OCI-LY1 (cell line): ENCODE measurements around the gene CYP51A1.

ENCODE experiments used
- H2AFZ ChIP-seq: fragments of 200-600 bp; sonication (generic), shearing (Covaris generic); 2 replicates; pipeline ENCODE4 v1.6.0; 2014; ENCODE audit warnings: antibody characterized with exemption, mild to moderate bottlenecking, low read length
- H3F3A ChIP-seq: fragments of 200-600 bp; sonication (generic), shearing (Covaris generic); 2 replicates; pipeline ENCODE4 v1.6.0; 2014; ENCODE audit warnings: mild to moderate bottlenecking, antibody characterized with exemption, low read length, moderate library complexity; ENCODE audit not compliant: insufficient read depth
- H3K27ac ChIP-seq: fragments of 200-600 bp; sonication (generic); 2 replicates; pipeline ENCODE4 v1.5.1; 2014; ENCODE audit warnings: low read length, mixed run types, mild to moderate bottlenecking, low read depth; ENCODE audit not compliant: poor library complexity, severe bottlenecking
- H3K27me3 ChIP-seq: fragments of 200-600 bp; sonication (generic); 2 replicates; pipeline ENCODE4 v1.6.0; 2014; ENCODE audit warnings: antibody characterized with exemption, mild to moderate bottlenecking, low read length, moderate library complexity; ENCODE audit not compliant: insufficient read depth
- H3K36me3 ChIP-seq: fragments of 200-600 bp; sonication (generic); 2 replicates; pipeline ENCODE4 v1.6.1; 2014; ENCODE audit warnings: mild to moderate bottlenecking, antibody characterized with exemption, low read length, moderate library complexity, mixed read lengths; ENCODE audit not compliant: insufficient read depth
- H3K4me1 ChIP-seq: fragments of 200-600 bp; sonication (generic); 2 replicates; pipeline ENCODE4 v1.5.1; 2014; ENCODE audit warnings: mild to moderate bottlenecking, low read length, moderate library complexity; ENCODE audit not compliant: insufficient read depth, severe bottlenecking
- H3K4me2 ChIP-seq: fragments of 200-600 bp; sonication (generic), shearing (Covaris generic); 2 replicates; pipeline ENCODE4 v1.6.1; 2014; ENCODE audit warnings: low read length
- H3K4me3 ChIP-seq: fragments of 200-600 bp; sonication (generic); 2 replicates; pipeline ENCODE4 v1.5.1; 2014; ENCODE audit warnings: low read length, low read depth, mild to moderate bottlenecking, mixed read lengths; ENCODE audit not compliant: poor library complexity, severe bottlenecking
- H3K79me2 ChIP-seq: fragments of 200-600 bp; shearing (Covaris generic); 2 replicates; pipeline ENCODE4 v1.6.1; 2016; ENCODE audit warnings: mixed run types, low read length, mixed read lengths; ENCODE audit not compliant: insufficient read depth
- H3K9ac ChIP-seq: fragments of 200-600 bp; sonication (generic), shearing (Covaris generic); 2 replicates; pipeline ENCODE4 v1.6.1; 2014; ENCODE audit warnings: mild to moderate bottlenecking, low read length, mixed read lengths
- H3K9me2 ChIP-seq: fragments of 200-600 bp; sonication (generic), shearing (Covaris generic); 2 replicates; pipeline ENCODE4 v1.6.1; 2014; ENCODE audit warnings: low read depth, mild to moderate bottlenecking, low read length, mixed read lengths
- H3K9me3 ChIP-seq: fragments of 200-600 bp; shearing (Covaris generic); 2 replicates; pipeline ENCODE4 v1.6.1; 2014; ENCODE audit warnings: low read length, mixed read lengths
- H4K20me1 ChIP-seq: fragments of 200-600 bp; sonication (generic), shearing (Covaris generic); 2 replicates; pipeline ENCODE4 v1.6.0; 2016; ENCODE audit warnings: mild to moderate bottlenecking, low read length; ENCODE audit not compliant: insufficient read depth
- CTCF ChIP-seq: fragments of 200-600 bp; sonication (generic), shearing (Covaris generic); IDR thresholded peaks from 2 replicates; pipeline ENCODE4 v1.5.1; 2017; ENCODE audit warnings: mild to moderate bottlenecking, antibody characterized with exemption, low read length, moderate library complexity, mixed read lengths
- EZH2 ChIP-seq: fragments of 200-600 bp; sonication (generic), shearing (Covaris generic); IDR thresholded peaks from 2 replicates; pipeline ENCODE4 v1.8.0; 2017; ENCODE audit warnings: borderline replicate concordance, mixed run types, mild to moderate bottlenecking, antibody characterized with exemption, low read length, moderate library complexity, mixed read lengths

Gene CYP51A1

GRCh38 chr7:92161271-92161670, 27.0 kb upstream of the CYP51A1 start:
- H2AFZ ChIP-seq = no peak overlapping the region
- H3K79me2 ChIP-seq = no peaks in the 10 kb centered on the region
- no peak overlapping the region for H3K4me2 ChIP-seq
- H3K9me2 ChIP-seq = no peaks in the 10 kb centered on the region
- H4K20me1 ChIP-seq = no peaks in the 10 kb centered on the region
- H3K27ac ChIP-seq = no peak overlapping the region
- no peaks in the 10 kb centered on the region for H3K9me3 ChIP-seq
- no peak for TF ChIP-seq CTCF
- TF ChIP-seq EZH2 = no peak
- no peaks in the 10 kb centered on the region for H3K27me3 ChIP-seq
- no peaks in the 10 kb centered on the region for H3K36me3 ChIP-seq
- no peak overlapping the region for H3K9ac ChIP-seq
- H3K4me1 ChIP-seq = no peaks in the 10 kb centered on the region
- H3F3A ChIP-seq = no peaks in the 10 kb centered on the region
- no peak overlapping the region for H3K4me3 ChIP-seq

DNA sequence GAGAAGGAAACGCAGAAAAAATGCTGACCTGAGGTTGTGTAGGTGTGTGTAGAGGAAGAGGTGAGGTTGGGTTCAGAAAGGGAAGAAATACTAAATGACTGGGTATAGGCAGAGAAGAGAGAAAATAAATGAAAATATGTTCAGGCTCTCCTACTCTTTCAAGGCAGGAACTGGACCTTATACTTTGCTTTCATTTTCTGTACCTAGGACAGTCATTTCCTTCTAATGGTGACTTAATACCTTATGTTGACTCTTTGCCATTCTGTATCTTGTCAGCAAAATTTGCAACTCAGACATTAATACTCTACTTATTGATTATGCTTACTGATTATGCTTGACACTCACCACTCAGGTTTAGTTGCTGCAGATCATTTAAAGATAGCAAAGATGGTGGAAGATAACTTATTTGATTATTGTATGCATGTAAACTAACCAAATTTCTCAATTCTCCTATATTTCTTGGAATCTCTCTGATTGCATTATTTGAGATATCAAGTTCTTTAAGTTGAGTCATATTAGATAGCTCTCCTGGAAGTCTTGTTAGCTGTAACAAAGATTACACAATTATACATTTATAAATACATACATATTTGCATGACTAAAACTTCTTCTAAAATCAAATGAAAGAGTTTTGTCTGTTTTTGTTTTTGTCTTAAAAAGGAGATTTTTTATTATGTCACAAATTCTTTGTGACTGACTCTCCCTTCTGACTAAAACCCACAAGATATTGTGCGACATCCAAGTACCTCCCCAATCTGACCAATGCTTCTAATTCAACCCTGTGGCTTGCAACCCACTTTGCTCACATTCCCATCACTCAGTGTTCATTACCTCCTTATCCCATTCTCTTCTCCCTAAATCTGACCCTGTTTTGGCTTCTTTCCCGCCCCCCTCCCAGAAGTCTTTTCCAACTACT, 24.6 kb upstream of the CYP51A1 start:
- Histone ChIP-seq H3K4me2 (no peak overlapping the region), H3K79me2 (no peaks in the 10 kb centered on the region), H3K4me3 (no peak overlapping the region), H3K9me2 (no peaks in the 10 kb centered on the region), H3K9ac (no peak overlapping the region), H3K4me1 (no peaks in the 10 kb centered on the region), H4K20me1 (no peaks in the 10 kb centered on the region), H3K9me3 (no peaks in the 10 kb centered on the region), H3K36me3 (no peaks in the 10 kb centered on the region), H3F3A (no peaks in the 10 kb centered on the region), H3K27me3 (no peaks in the 10 kb centered on the region), H2AFZ (no peak overlapping the region), H3K27ac (no peak overlapping the region)
- TF ChIP-seq EZH2 (no peak), CTCF (no peak)

- no peak overlapping the region for H2AFZ ChIP-seq
- no peak overlapping the region for H3K4me3 ChIP-seq
- H3K9me3 ChIP-seq = no peaks in the 10 kb centered on the region
- TF ChIP-seq CTCF (no peak), EZH2 (no peak)
- H3K27ac ChIP-seq = no peak overlapping the region
- no peaks in the 10 kb centered on the region for H3K9me2 ChIP-seq
- no peak overlapping the region for H3K9ac ChIP-seq
- H3K36me3 ChIP-seq = no peaks in the 10 kb centered on the region
- H3K4me2 ChIP-seq = no peak overlapping the region
- H3F3A ChIP-seq = no peaks in the 10 kb centered on the region
- no peaks in the 10 kb centered on the region for H4K20me1 ChIP-seq
- no peaks in the 10 kb centered on the region for H3K4me1 ChIP-seq
- H3K27me3 ChIP-seq = no peaks in the 10 kb centered on the region
- H3K79me2 ChIP-seq = no peaks in the 10 kb centered on the region
Measured at GRCh38 chr7:92156990-92157389, 22.7 kb upstream of the CYP51A1 start.
